DOHH2 (cell line): ENCODE data around the gene NOC2L.

Experiments
- EZH2phosphoT487 ChIP-seq: fragments of 200-600 bp; sonication (generic); IDR thresholded peaks from 2 replicates; pipeline ENCODE4 v1.6.1; 2017; ENCODE audit warnings: borderline replicate concordance, mild to moderate bottlenecking, antibody characterized with exemption, low read length, moderate library complexity, mixed read lengths
- TF ChIP-seq, protein P1 (sequence below): fragments of 200-600 bp; sonication (generic); IDR thresholded peaks from one replicate; pipeline ENCODE4 v1.5.1; 2014; ENCODE audit warnings: antibody characterized with exemption, mild to moderate bottlenecking, low read depth, low read length; ENCODE audit not compliant: poor library complexity, severe bottlenecking

GRCh38 chr1:953524-954320 lies 5.3 kb downstream of the NOC2L start:
- TF ChIP-seq, protein P1, sequence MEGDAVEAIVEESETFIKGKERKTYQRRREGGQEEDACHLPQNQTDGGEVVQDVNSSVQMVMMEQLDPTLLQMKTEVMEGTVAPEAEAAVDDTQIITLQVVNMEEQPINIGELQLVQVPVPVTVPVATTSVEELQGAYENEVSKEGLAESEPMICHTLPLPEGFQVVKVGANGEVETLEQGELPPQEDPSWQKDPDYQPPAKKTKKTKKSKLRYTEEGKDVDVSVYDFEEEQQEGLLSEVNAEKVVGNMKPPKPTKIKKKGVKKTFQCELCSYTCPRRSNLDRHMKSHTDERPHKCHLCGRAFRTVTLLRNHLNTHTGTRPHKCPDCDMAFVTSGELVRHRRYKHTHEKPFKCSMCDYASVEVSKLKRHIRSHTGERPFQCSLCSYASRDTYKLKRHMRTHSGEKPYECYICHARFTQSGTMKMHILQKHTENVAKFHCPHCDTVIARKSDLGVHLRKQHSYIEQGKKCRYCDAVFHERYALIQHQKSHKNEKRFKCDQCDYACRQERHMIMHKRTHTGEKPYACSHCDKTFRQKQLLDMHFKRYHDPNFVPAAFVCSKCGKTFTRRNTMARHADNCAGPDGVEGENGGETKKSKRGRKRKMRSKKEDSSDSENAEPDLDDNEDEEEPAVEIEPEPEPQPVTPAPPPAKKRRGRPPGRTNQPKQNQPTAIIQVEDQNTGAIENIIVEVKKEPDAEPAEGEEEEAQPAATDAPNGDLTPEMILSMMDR: no peak
- TF ChIP-seq EZH2phosphoT487: no peak
